Small intestine (tissue), 7 donors: Measurements from ENCODE around the gene CCDC157. TPM values are rescaled to one million over a fixed set of nuclear protein-coding genes. Genes with fewer than 3 reads are reported as not detected.
A peak's percentile ranks its signal among the peaks of the same experiment; 100 is the strongest.
"Not testable (repeated sequence)": the region's sequence is repeated elsewhere in the genome, so short reads cannot be mapped to it uniquely, and the experiment has no call there.

Experiments used
- DNase-seq, 2 donors: peaks; one replicate each; pipeline versions ENCODE4 v3.0.0 to v3.0.0-alpha.2; 2013
- FAIRE-seq: peaks from 2 replicates; lab custom pipeline; 2012; peaks lifted over from hg19 to GRCh38; lab: Jason Lieb, UNC
- H3K27ac ChIP-seq, 3 donors: one replicate each; pipeline ENCODE4 v1.5.1; 2013; ENCODE audit warnings: low read length in 2 of 3, mild to moderate bottlenecking in 2 of 3, control low read depth in 1 of 3, inconsistent platforms in 1 of 3, low read depth in 1 of 3, moderate library complexity in 1 of 3
- H3K27me3 ChIP-seq, 3 donors: one replicate each; pipeline ENCODE4 v1.6.1; 2013; ENCODE audit warnings: low read length in 3 of 3, inconsistent platforms in 1 of 3; ENCODE audit not compliant: control insufficient read depth in 3 of 3, insufficient read depth in 3 of 3
- H3K36me3 ChIP-seq, 3 donors: one replicate each; pipeline ENCODE4 v1.6.1; 2013; ENCODE audit warnings: low read length in 3 of 3, inconsistent platforms in 1 of 3, low read depth in 1 of 3, mild to moderate bottlenecking in 1 of 3, moderate library complexity in 1 of 3; ENCODE audit not compliant: control insufficient read depth in 3 of 3, insufficient read depth in 2 of 3
- H3K4me1 ChIP-seq, 3 donors: one replicate each; pipeline ENCODE4 v1.6.1; 2013; ENCODE audit warnings: low read length in 2 of 3, inconsistent platforms in 1 of 3, low read depth in 1 of 3, mild to moderate bottlenecking in 1 of 3, moderate library complexity in 1 of 3; ENCODE audit not compliant: control insufficient read depth in 3 of 3, insufficient read depth in 2 of 3
- H3K4me3 ChIP-seq, 3 donors: one replicate each; pipeline ENCODE4 v1.5.1; 2013; ENCODE audit warnings: low read length in 3 of 3, control low read depth in 1 of 3, inconsistent platforms in 1 of 3, low read depth in 1 of 3, mild to moderate bottlenecking in 1 of 3, moderate library complexity in 1 of 3
- H3K9me3 ChIP-seq, 2 donors: one replicate each; pipeline ENCODE4 v1.6.1; 2013; ENCODE audit warnings: low read depth in 1 of 2, low read length in 1 of 2; ENCODE audit not compliant: control insufficient read depth in 2 of 2, insufficient read depth in 1 of 2
- WGBS, 3 donors: extraction: QIAGEN DNeasy Blood & Tissue Kit; methylation state at CpG; one replicate each; pipeline ENCODE4 v1.1.7; 2013; 5-methylcytosine and 5-hydroxymethylcytosine counted together
- polyA plus RNA-seq, 4 donors: library from polyadenylated mRNA; stranded (reverse) in 3 of 4; unstranded in 1 of 4; fragments of 200-250 nt in 3 of 4; fragments of 120-200 nt in 1 of 4; gene quantifications; one replicate each; pipeline versions ENCODE4 v1.2.1 to v1.2.3, GENCODE V29; 2013
- donor health status: healthy with polysubstance abuse.
- donor health status: control.
- donor health status: control.
- donor health status: Bipolar disorder and iron deficiency.
- donor health status: healthy.

The CCDC157 gene
- polyA plus RNA-seq, 4 donors, result 1.5 to 5.9 (median 2.3) TPM

DNA sequence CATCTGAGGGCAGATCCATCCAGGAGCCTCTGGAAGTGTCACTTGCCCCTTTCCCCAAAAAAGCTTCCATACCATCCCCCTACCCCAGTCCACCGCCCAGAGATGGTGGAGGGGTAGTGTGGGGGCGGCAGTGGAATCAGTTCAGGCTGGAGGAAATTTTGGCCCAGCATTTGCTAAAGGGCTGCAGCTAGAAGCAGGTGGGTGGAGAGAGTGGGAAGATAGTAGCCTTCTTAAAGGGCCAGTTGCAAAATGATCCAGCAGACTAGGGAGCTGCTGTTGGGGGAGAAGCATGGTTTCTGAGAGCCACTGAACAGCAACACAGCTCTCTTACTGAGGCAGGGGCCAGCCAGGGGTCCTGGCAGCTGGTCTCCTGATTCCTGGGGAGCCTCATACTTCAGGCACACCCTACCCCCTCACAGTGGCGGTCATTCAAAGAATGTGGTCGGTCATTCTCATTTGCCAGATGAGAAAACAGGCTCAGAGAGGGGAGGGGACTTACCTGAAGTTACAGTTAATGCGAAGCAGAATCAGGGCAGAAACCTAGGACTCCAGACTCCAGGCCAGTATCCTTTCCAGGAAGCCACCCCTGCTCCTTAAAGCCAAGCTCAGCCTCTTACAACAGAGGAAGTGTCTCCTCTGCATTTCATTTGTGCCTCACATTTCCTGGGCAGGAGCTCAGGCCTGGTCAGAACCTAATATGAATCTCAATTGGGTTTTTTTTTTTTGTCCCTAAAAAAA is 45.4 kb downstream of the CCDC157 start:
- DNase-seq (no peak), FAIRE-seq (no peak)
- H3K36me3 ChIP-seq, result peaks cover 4 to 61% (median 11%) of the 10 kb centered on the region in 3 donors
- H3K4me3 ChIP-seq, result no peak overlapping the region
- peaks cover 4 to 28% (median 8%) of the 10 kb centered on the region in 3 donors for H3K4me1 ChIP-seq
- H3K9me3 ChIP-seq, result no peaks in the 10 kb centered on the region
- 70 to 73% (median 73%) methylated on average over 5 of the region's 5 CpGs for WGBS, 3 donors
- peaks cover 0 to 5% (median 0%) of the 10 kb centered on the region in 3 donors for H3K27me3 ChIP-seq
- H3K27ac ChIP-seq, result peak overlapping the region in 1 of 3 donors; percentile 12

DNA sequence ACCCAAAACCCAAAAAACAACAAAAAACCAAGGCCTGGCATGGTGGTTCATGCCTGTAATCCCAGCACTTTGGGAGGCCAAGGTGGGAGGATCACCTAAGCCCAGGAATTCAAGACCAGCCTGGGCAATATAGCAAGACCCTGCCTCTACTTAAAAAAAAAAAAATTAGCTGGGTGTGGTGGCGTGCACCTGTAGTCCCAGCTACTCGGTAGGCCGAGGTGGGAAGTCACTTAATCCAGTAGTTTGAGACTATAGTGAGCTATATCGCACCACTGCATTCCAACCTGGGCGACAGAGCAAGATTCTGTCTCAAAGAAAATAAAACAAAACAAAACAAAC is 45.9 kb downstream of the CCDC157 start:
- not testable (repeated sequence) for DNase-seq, FAIRE-seq
- WGBS, 3 donors, result 92 to 94% (median 94%) methylated on average over 5 of the region's 5 CpGs

DNA sequence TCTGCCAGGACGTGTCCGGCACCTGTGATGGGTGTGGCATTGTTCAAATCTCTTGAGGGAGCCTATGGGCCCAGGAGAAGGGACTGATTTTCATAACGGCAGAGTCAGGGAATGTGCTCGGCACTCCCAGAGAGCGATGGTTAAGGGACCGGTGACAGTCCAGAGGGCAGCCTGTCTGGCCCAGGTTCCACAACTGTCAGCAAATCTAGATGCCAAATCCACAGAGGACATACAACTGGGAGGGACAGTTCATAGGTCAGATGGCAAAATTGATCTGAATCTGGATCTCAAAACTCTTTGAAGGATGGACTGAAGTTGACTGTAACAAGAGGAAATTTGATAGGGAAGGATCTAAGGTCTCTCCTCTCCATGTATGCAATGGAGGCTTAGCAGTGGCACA is 47.5 kb downstream of the CCDC157 start:
- H3K36me3 ChIP-seq, result peaks cover 4 to 76% (median 18%) of the 10 kb centered on the region in 3 donors
- peaks cover 0 to 15% (median 8%) of the 10 kb centered on the region in 3 donors for H3K4me1 ChIP-seq
- WGBS, 3 donors, result 18 to 74% (median 50%) methylated on average over 6 of the region's 6 CpGs
- H3K27me3 ChIP-seq, result no peaks in the 10 kb centered on the region
- H3K27ac ChIP-seq, result peak overlapping the region in 1 of 3 donors; percentile 23
- H3K4me3 ChIP-seq, result no peak overlapping the region
- DNase-seq (peak in 1 of 2 donors; percentile 84), FAIRE-seq (no peak)
- no peaks in the 10 kb centered on the region for H3K9me3 ChIP-seq

More for the DNA sequence above, 45.9 kb downstream of the CCDC157 start:
- peaks cover 4 to 66% (median 15%) of the 10 kb centered on the region in 3 donors for H3K36me3 ChIP-seq
- H3K27me3 ChIP-seq, H3K4me3 ChIP-seq, H3K9me3 ChIP-seq: not testable (repeated sequence)
- H3K27ac ChIP-seq, result peak overlapping the region in 1 of 3 donors; percentile 12
- H3K4me1 ChIP-seq, result peaks cover 4 to 27% (median 8%) of the 10 kb centered on the region in 3 donors

DNA sequence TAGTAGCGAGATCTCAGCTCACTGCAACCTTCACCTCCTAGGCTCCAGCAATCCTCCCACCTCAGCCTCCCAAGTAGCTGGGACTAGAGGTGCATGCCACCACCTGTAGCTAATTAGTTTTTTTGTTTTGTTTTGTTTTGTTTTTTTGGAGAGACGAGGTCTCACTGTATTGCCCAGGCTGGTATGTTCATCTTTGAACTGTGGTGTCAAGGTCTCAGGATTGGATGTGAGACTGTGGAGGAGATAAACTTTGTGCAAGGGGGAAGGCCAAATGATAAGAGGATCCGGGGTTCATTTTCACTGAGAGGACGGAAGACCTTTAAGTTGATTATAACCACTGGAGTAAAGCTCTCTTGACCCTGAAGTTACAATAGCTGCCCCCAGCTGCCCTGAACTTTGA is 48.9 kb downstream of the CCDC157 start:
- H3K4me1 ChIP-seq, result peaks cover 0 to 15% (median 8%) of the 10 kb centered on the region in 3 donors
- no peaks in the 10 kb centered on the region for H3K27me3 ChIP-seq

DNA sequence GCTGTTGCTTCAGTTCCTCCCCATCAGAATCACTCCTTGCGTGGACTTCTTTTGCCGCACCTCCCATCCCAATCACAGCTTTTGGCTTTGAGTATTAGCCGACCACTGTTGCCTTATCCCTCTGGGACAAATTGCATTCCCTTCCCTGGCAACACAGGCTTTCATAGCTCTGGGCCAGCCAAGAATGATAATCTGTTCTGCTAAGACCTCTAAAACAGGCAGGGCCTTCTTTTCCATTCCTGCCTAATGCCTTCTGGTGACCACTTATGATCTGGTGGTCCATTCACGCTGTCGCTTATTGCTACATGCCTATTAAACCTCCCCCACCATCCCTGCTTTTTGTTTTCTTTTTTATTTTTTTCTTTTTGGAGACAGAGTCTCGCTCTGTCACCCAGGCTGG is 49.6 kb downstream of the CCDC157 start:
- FAIRE-seq (no peak), DNase-seq (no peak)
- Histone ChIP-seq H3K27me3 (no peaks in the 10 kb centered on the region), H3K9me3 (no peaks in the 10 kb centered on the region), H3K36me3 (peaks cover 4 to 85% (median 12%) of the 10 kb centered on the region in 3 donors), H3K27ac (no peak overlapping the region), H3K4me1 (peaks cover 0 to 15% (median 8%) of the 10 kb centered on the region in 3 donors), H3K4me3 (no peak overlapping the region)
- 84 to 93% (median 87%) methylated on average over 6 of the region's 6 CpGs for WGBS, 3 donors

More for the DNA sequence above, 48.9 kb downstream of the CCDC157 start:
- no peak for FAIRE-seq
- Histone ChIP-seq H3K27ac (no peak overlapping the region), H3K36me3 (peaks cover 4 to 79% (median 11%) of the 10 kb centered on the region in 3 donors), H3K9me3 (no peaks in the 10 kb centered on the region), H3K4me3 (no peak overlapping the region)
- peak in 1 of 2 donors; percentile 48 for DNase-seq
- WGBS, 3 donors, result 44 to 54% (median 49%) methylated on average over 4 of the region's 4 CpGs

DNA sequence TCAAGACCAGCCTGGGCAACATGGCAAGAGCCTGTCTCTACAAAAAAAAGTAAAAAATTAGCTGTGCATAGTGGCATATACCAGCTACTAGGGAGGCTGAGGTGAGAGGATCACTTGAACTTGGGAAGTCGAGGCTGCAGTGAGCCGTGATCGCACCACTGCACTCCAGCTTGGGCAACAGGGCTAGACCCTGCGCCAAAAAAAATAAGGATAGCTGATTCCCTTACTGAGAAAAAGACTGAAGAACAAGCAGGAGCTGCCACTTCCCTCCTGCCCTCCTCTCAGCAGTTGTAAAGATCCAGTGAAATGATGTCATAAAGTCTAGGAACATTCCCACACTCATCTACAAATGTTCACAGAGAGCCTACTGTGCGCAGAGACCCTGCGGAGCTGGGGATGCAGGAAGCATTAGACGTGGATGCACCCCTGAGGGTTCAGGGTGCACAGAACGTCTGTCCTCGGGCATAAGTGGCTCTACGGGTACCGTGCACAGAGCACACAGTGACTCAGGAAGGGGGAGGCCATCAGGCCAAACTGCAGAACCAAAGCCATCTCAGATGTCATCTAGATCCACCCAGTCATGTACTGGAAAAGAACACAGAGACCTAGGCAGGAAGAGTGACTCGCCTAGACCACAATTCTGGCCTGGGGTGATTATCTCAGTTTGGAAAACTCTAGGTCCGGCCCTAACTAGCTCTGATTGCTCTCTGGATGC is 51.7 kb downstream of the CCDC157 start:
- Histone ChIP-seq H3K4me3 (no peak overlapping the region), H3K36me3 (peaks cover 4 to 81% (median 17%) of the 10 kb centered on the region in 3 donors), H3K27ac (no peak overlapping the region), H3K4me1 (peaks cover 0 to 15% (median 4%) of the 10 kb centered on the region in 3 donors), H3K27me3 (no peaks in the 10 kb centered on the region), H3K9me3 (no peaks in the 10 kb centered on the region)
- FAIRE-seq, result no peak
- WGBS, 3 donors, result 83 to 91% (median 87%) methylated on average over 13 of the region's 13 CpGs
- DNase-seq, result no peak

DNA sequence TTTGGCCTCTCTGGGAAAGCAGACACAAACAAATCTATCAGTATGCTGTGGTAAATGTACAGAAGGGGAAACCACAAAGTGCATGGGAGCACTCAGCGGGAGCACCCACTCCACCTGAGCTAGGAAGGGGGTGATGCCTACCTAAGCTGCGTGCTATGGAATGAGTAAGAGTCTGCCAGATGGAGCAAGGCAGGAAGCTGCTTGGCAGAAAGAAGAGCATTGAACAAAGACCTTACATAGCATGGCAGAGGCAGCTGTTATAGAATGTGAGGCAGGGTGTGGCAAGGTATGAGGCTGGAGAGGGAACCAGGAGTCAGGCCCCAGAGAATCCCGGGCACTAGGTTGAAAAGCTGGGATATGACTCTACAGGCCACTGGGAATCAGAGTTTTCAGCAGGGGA is 55.0 kb downstream of the CCDC157 start:
- WGBS, 3 donors, result 59 to 81% (median 71%) methylated on average over 3 of the region's 3 CpGs
- H3K4me3 ChIP-seq, result no peak overlapping the region
- peaks cover 0 to 87% (median 19%) of the 10 kb centered on the region in 3 donors for H3K36me3 ChIP-seq
- no peak for DNase-seq
- no peak overlapping the region for H3K27ac ChIP-seq
- FAIRE-seq, result no peak
- H3K4me1 ChIP-seq, result peaks cover 0 to 13% (median 4%) of the 10 kb centered on the region in 3 donors
- no peaks in the 10 kb centered on the region for H3K9me3 ChIP-seq
- no peaks in the 10 kb centered on the region for H3K27me3 ChIP-seq

DNA sequence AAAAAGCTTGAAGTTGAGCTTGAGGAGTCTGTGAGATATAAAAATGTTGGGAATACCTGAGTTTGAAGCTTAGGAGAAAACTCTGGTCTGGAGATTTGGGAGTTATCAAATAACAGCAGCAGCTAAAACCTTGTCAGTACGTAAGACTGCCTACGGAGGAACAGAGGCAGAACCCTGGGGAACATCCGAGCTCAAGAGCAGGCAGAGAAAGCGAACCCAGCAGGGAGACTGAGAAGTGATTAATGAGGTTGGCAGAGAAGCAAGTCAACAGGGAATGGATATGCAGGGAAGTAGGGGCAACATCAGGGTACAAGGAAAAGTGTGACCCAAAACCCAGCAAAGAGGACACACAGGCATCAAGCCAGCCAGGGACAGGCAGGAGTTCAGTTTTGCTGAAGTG is 56.2 kb downstream of the CCDC157 start:
- H3K4me3 ChIP-seq, result no peak overlapping the region
- H3K9me3 ChIP-seq, result no peaks in the 10 kb centered on the region
- H3K27me3 ChIP-seq, result no peaks in the 10 kb centered on the region
- WGBS, 3 donors, result 88 to 95% (median 91%) methylated on average over 4 of the region's 4 CpGs
- H3K36me3 ChIP-seq, result peaks cover 0 to 83% (median 17%) of the 10 kb centered on the region in 3 donors
- DNase-seq (no peak), FAIRE-seq (no peak)
- peaks cover 0 to 24% (median 7%) of the 10 kb centered on the region in 3 donors for H3K4me1 ChIP-seq
- H3K27ac ChIP-seq, result no peak overlapping the region
